Stimulated activated CD8-positive, alpha-beta memory T cell treated with anti-CD3 and anti-CD28 coated beads, Interleukin-7, amount 100 ng/mL, for 24 hours (primary cell): ENCODE results near the gene COL5A1.

Experiments
- DNase-seq: peaks from one replicate; pipeline ENCODE4 v3.0.0-alpha.2; 2020; ENCODE audit warnings: low read depth

The COL5A1 gene

GRCh38 chr9:134770972-134771971 lies 129.7 kb downstream of the COL5A1 start:
- no peak for DNase-seq

DNA sequence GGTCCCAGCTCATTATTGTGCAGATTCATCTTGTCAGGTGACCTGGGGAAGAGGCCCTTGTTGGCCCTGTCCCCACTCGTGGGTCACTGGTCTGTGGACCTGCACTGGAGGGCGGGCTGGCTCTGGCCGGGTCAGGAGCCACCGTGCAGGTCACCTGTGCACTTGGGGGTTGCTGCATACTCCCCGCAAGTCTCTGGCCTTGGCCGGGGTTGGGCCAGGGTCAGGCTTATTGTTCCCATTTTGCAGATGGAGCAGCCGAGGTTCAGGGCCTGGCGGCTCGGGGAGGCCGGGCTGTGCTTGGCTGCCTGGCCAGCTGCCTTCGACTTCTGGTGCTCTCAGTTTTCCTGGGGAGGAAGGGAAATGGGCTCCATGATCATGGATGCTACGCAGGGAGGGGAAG lies 130.7 kb downstream of the COL5A1 start:
- no peak for DNase-seq

DNA sequence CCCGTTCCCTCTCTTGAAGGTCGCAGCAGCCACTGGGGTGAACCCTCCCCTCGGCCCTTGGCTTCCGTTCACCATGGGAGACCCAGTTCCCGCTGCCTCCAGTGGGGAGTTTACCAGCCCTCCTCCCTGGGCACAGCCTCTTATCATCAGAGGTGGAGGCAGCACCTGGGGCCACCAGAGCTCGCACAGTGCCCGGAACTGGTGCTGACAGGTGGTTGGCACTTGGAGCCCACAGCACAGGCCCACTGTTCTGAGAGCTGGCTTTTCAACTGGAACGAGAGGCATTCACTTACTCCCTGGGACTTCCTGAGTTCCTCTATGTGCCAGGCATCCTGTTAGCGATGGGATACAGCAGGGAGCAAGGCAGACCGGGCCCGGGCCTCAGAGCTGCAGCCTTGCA lies 132.2 kb downstream of the COL5A1 start:
- no peak for DNase-seq

- DNase-seq: no peak
Observed at GRCh38 chr9:134774410-134774809, 132.8 kb downstream of the COL5A1 start.

GRCh38 chr9:134775081-134775951 lies 133.7 kb downstream of the COL5A1 start:
- DNase-seq: no peak

DNA sequence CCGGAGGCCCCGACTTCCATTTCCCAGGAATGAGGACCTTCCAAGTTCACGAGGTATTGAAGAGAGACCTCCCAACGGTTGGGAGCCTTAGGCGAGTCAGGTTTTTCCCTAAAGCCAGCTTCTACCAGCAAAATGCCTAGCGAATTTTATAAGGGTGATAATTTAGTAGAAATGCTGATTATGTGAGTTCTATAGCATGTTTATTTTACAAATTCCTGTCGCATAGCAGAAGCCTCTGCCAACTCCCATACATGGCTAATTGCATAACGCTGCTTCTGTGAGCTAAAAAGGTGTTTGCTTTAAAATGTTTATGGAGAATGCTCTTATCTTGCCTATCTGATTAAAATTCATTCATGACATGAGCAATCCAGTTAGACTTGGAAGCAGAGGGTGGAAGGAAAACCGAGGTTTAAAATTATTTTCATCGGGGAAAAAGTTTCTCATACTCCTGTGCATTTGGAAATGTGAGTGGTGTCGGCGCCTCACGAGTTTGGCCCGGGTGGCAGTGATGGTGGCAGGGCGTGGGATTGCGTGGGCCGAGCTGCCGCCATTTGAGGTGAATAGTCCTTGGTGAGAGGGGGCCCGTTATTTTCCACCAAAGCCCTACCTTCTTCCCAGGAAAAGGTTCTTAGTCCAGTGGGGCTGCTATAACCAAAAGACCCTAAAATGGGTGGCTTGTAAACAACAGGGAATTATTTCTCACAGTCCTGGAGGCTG lies 134.6 kb downstream of the COL5A1 start:
- DNase-seq: no peak

DNA sequence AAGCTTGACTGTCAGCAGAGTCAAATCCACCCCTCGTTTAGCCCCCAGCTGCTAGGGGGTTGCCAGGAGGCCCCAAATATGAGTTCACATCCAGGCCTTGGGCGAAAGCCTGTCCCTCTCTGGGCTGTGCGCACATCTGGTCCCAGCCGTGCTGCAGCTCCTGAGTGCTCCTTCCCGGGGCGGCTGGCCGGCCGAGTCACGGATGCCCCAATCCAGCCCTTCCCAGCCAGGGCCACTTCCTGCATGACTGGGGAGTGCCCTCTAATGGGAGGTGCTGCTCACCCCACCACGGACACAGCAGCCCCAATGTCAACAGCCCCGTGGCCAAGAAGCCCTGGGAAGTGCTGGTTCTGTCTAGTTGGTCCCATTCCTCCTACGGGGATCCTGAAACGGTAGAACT lies 135.6 kb downstream of the COL5A1 start:
- DNase-seq: no peak

DNA sequence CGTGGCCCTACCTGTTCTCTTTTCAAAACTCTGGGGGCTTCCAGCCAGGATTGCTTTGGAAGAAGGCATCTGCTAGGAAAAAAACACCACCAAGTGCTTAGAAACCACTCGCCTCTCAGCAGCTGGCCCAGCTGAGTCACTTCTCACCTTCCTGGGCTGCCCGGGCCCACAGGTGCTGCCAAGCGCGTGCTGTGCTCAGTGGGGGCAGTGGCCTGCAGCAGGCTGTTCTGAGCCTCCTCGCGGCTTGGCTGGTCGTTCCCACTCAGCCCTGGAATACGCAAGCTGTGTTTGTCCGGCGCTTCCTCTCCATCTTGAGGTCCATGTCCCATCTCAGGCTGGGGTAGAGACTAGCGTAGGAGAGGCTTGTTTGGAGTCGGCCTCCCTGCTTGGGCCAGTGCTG lies 136.6 kb downstream of the COL5A1 start:
- DNase-seq: no peak

- DNase-seq: no peak
Observed at GRCh38 chr9:134778841-134779411, 137.3 kb downstream of the COL5A1 start.

DNA sequence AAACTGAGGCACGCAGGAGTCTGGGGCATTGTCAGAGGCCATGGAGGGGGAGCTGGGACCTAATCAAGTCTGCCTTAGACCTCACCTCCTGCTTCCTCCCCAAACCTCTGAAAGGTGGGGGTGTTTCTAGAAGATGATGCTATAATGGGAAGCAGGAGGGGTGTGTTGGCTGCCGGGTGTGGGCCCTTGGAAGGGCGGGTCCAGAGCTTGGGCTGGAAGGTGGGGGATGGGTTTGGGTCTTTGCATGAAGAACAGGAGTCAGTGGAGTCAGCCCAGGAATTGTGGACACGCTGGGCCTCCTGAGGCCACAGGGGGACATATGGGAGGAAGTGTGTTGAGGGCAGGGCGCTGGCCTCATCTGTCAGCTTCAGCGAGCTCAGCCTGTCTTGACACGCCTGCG lies 138.0 kb downstream of the COL5A1 start:
- no peak for DNase-seq

GRCh38 chr9:134781591-134782302 lies 140.1 kb downstream of the COL5A1 start:
- DNase-seq: no peak

- no peak for DNase-seq
Observed at GRCh38 chr9:134782921-134783698, 141.5 kb downstream of the COL5A1 start.

DNA sequence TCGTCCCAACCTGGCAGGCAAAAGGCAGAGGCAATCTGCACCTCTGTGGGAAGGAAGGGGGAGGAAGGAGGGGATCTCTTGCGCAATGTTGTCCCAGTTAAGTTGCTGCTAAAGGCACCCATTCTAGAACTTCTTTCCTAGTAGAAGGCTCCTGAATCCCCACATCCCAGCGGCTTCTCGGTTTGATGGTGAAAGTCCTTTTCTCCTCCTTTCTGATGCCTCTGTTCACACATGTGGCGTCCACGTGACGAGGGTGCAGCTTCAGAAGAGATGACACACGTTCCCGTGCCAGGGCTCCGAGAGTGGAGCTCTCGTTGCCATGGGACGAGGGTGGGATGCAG lies 142.1 kb downstream of the COL5A1 start:
- no peak for DNase-seq

DNA sequence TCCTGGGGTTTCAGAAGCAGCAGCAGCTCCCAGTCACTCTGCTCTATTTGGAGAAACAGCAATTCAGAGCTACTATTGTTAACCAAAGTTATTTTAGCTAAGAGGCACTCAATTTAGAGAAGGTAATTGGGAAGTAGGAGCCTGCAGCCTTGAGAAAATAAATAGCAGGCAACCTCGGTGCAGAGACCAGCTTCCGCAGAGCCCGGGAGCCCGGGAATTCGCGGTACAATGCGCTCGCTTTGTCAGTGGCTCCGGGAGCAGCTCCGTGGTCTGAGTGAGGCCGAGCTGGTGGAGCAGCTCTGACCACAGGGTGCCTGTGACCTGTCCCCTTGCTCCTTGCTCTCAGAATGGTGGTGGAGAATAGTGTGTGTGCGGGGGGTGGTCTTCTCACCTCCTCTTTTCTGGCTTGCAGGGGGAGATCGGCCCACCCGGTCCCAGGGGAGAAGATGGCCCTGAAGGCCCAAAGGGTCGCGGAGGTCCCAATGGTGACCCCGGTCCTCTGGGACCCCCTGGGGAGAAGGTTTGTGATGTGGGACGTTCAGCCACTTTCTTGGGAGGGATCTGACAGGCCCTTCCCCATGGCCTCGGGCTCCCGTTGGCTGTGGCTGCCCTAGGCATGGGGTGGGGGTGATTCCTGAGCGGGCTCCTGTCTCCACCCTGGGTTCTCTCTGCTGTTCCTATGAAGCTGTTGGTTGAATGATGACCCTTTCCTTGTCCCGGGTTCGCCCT lies 143.1 kb downstream of the COL5A1 start:
- no peak for DNase-seq

- no peak for DNase-seq
Observed at GRCh38 chr9:134785325-134786108, 143.9 kb downstream of the COL5A1 start.

- DNase-seq: no peak
Observed at GRCh38 chr9:134787601-134788531, 146.3 kb downstream of the COL5A1 start.

- no peak for DNase-seq
Observed at GRCh38 chr9:134789168-134789567, 147.6 kb downstream of the COL5A1 start.

GRCh38 chr9:134791009-134791408 lies 149.4 kb downstream of the COL5A1 start:
- no peak for DNase-seq
